Activated CD8-positive, alpha-beta memory T cell treated with anti-CD3 and anti-CD28 coated beads, Interleukin-2, amount 50 U/mL, for 4 hours (primary cell): Measurements from ENCODE around the gene GDNF.
"Not testable (repeated sequence)": the region's sequence is repeated elsewhere in the genome, so short reads cannot be mapped to it uniquely, and the experiment has no call there.

Source experiments
- DNase-seq: peaks from one replicate; pipeline ENCODE4 v3.0.0-alpha.2; 2020

The GDNF gene

GRCh38 chr5:37839407-37840052 is at the start of gene GDNF:
TSS of gene GDNF (minus strand) at chr5:37840041. CDS start at chr5:37834796, 5,245 bp downstream.
- DNase-seq, result no peak

- DNase-seq, result no peak
Observed at GRCh38 chr5:37888476-37888875, 48.6 kb upstream of the GDNF start.

GRCh38 chr5:37886242-37886905 is 46.5 kb upstream of the GDNF start:
- DNase-seq, result no peak

GRCh38 chr5:37882636-37883035 is 42.8 kb upstream of the GDNF start:
- DNase-seq, result no peak

- DNase-seq, result no peak
Observed at GRCh38 chr5:37881359-37881758, 41.5 kb upstream of the GDNF start.

- DNase-seq, result no peak
Observed at GRCh38 chr5:37876943-37877342, 37.1 kb upstream of the GDNF start.

GRCh38 chr5:37876245-37876644 is 36.4 kb upstream of the GDNF start:
- no peak for DNase-seq

GRCh38 chr5:37875051-37875787 is 35.4 kb upstream of the GDNF start:
- DNase-seq, result no peak

GRCh38 chr5:37873988-37874387 is 34.1 kb upstream of the GDNF start:
- no peak for DNase-seq

- no peak for DNase-seq
Observed at GRCh38 chr5:37871023-37871815, 31.4 kb upstream of the GDNF start.

GRCh38 chr5:37869216-37869615 is 29.4 kb upstream of the GDNF start:
- DNase-seq, result no peak

GRCh38 chr5:37867654-37868053 is 27.8 kb upstream of the GDNF start:
- no peak for DNase-seq

GRCh38 chr5:37862907-37863306 is 23.1 kb upstream of the GDNF start:
- DNase-seq, result not testable (repeated sequence)

- DNase-seq, result no peak
Observed at GRCh38 chr5:37860206-37860605, 20.4 kb upstream of the GDNF start.

GRCh38 chr5:37859805-37860204 is 20.0 kb upstream of the GDNF start:
- DNase-seq, result no peak

- no peak for DNase-seq
Observed at GRCh38 chr5:37858250-37858649, 18.4 kb upstream of the GDNF start.

GRCh38 chr5:37857696-37858095 is 17.9 kb upstream of the GDNF start:
- no peak for DNase-seq

GRCh38 chr5:37855438-37855837 is 15.6 kb upstream of the GDNF start:
- no peak for DNase-seq

GRCh38 chr5:37851305-37851704 is 11.5 kb upstream of the GDNF start:
- no peak for DNase-seq

GRCh38 chr5:37850226-37850865 is 10.5 kb upstream of the GDNF start:
- no peak for DNase-seq

- DNase-seq, result no peak
Observed at GRCh38 chr5:37849641-37850040, 9.8 kb upstream of the GDNF start.

- DNase-seq, result no peak
Observed at GRCh38 chr5:37847978-37848425, 8.2 kb upstream of the GDNF start.
